ENCODE measurements around the gene ARPC1B. TPM values are rescaled to one million over a fixed set of nuclear protein-coding genes. Genes with fewer than 3 reads are reported as not detected.

Gene ARPC1B
- total and polyA plus RNA-seq, 4 donors = 43.9 to 182 (median 112) TPM

- Histone ChIP-seq H3K4me1 (ENCODE audit: control insufficient read depth in 4 of 4, insufficient read depth in 4 of 4, low read length in 3 of 4) (peaks cover 16 to 26% (median 19%) of the 10 kb centered on the region in 4 donors), H3K9me3 (ENCODE audit: control insufficient read depth in 4 of 4, low read length in 3 of 4) (no peaks in the 10 kb centered on the region), H3K36me3 (ENCODE audit: control insufficient read depth in 4 of 4, insufficient read depth in 3 of 4, low read depth in 1 of 4, low read length in 3 of 4) (no peaks in the 10 kb centered on the region), H3K27ac (ENCODE audit: low read depth in 1 of 2, low read length in 2 of 2) (peak overlapping the region; percentile 53 to 71), H3K9ac (ENCODE audit: low read depth in 1 of 2, low read length in 2 of 2) (peak overlapping the region in 1 of 2 donors; percentile 28), H3K27me3 (ENCODE audit: control insufficient read depth in 4 of 4, insufficient read depth in 4 of 4, low read length in 3 of 4) (no peaks in the 10 kb centered on the region), H3K4me3 (ENCODE audit: low read depth in 1 of 3, low read length in 3 of 3) (peak overlapping the region in 1 of 3 donors; percentile 25)
- 68% methylated on average over 12 of the region's 12 CpGs for WGBS
- TF ChIP-seq ATF3 (IDR thresholded peaks at IDR 0.05) (no peak), FOXA2 (IDR thresholded peaks at IDR 0.05) (no peak), FOXA1 (IDR thresholded peaks at IDR 0.05) (no peak)
- peak; percentile 55 for DNase-seq (ENCODE audit: low spot score)
Observed at GRCh38 chr7:99380032-99380822, 5.7 kb downstream of the ARPC1B start.

- Histone ChIP-seq H3K4me1 (ENCODE audit: control insufficient read depth in 4 of 4, insufficient read depth in 4 of 4, low read length in 3 of 4) (peaks cover 14 to 23% (median 19%) of the 10 kb centered on the region in 4 donors), H3K36me3 (ENCODE audit: control insufficient read depth in 4 of 4, insufficient read depth in 3 of 4, low read depth in 1 of 4, low read length in 3 of 4) (no peaks in the 10 kb centered on the region), H3K27ac (ENCODE audit: low read depth in 1 of 2, low read length in 2 of 2) (peak overlapping the region; percentile 53 to 71), H3K9ac (ENCODE audit: low read depth in 1 of 2, low read length in 2 of 2) (no peak overlapping the region), H3K9me3 (ENCODE audit: control insufficient read depth in 4 of 4, low read length in 3 of 4) (no peaks in the 10 kb centered on the region), H3K27me3 (ENCODE audit: control insufficient read depth in 4 of 4, insufficient read depth in 4 of 4, low read length in 3 of 4) (no peaks in the 10 kb centered on the region), H3K4me3 (ENCODE audit: low read depth in 1 of 3, low read length in 3 of 3) (no peak overlapping the region)
- DNase-seq (ENCODE audit: low spot score) = no peak
- TF ChIP-seq CTCF (IDR thresholded peaks at IDR 0.05; ENCODE audit: low read depth, low read length, missing input control) (no peak), RAD21 (IDR thresholded peaks at IDR 0.05) (no peak), FOXA1 (IDR thresholded peaks at IDR 0.05) (no peak), ATF3 (IDR thresholded peaks at IDR 0.05) (no peak), HNF4G (IDR thresholded peaks at IDR 0.05) (no peak), YY1 (IDR thresholded peaks at IDR 0.05) (no peak), SP1 (IDR thresholded peaks at IDR 0.05) (no peak), TAF1 (conservative IDR thresholded peaks at IDR 0.05) (no peak), FOXA2 (IDR thresholded peaks at IDR 0.05) (no peak), REST (IDR thresholded peaks at IDR 0.05) (no peak), ZBTB33 (IDR thresholded peaks at IDR 0.05) (no peak), MAX (IDR thresholded peaks at IDR 0.05) (no peak), RXRA (IDR thresholded peaks at IDR 0.05) (no peak), HNF4A (conservative IDR thresholded peaks at IDR 0.05) (no peak), GABPA (IDR thresholded peaks at IDR 0.05 in 1 of 2, conservative IDR thresholded peaks at IDR 0.05 in 1 of 2) (no peak), NR2F2 (IDR thresholded peaks at IDR 0.05) (no peak), JUND (IDR thresholded peaks at IDR 0.05) (no peak), EGR1 (IDR thresholded peaks at IDR 0.05; ENCODE audit: low read depth in 2 of 2) (no peak)
- WGBS = 68% methylated on average over 16 of the region's 16 CpGs
Observed at GRCh38 chr7:99380823-99381663, 6.5 kb downstream of the ARPC1B start.

All from liver (tissue), 9 donors.